ENCODE results near the gene STXBP6.
A peak's percentile ranks its signal among the peaks of the same experiment; 100 is the strongest.

DNA sequence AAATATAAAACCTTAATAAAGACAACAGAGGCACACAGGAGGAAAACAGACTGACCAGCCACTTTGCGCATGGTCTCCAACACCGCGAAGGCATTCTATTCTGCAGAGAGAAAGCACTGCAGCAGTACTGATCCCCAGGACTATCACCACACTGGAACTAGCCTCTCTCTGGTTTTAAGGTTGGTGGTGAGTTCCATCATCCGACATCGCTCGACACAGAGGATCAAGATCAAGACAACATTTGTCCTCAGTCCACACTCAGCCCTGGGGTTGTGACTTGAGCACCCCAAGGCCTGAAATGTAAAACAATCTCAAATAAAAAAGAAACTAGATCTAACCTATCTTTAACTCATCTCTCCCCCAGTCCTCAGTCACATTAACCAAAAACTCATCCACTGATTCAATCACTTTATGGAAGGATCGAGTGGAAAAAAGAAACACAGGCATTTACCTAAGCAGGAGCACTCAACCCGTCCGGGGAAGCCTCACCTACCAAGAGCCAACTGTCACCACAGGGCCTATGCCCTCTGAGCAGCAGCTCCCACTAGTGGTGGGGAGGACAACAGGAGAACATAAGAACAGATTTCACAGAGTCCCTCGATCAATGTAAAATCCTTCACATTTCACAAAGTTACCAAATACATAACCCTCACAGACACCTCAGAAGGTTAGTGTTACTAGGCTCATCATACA lies 17.7 kb downstream of the STXBP6 start:
- TF ChIP-seq, protein P1, sequence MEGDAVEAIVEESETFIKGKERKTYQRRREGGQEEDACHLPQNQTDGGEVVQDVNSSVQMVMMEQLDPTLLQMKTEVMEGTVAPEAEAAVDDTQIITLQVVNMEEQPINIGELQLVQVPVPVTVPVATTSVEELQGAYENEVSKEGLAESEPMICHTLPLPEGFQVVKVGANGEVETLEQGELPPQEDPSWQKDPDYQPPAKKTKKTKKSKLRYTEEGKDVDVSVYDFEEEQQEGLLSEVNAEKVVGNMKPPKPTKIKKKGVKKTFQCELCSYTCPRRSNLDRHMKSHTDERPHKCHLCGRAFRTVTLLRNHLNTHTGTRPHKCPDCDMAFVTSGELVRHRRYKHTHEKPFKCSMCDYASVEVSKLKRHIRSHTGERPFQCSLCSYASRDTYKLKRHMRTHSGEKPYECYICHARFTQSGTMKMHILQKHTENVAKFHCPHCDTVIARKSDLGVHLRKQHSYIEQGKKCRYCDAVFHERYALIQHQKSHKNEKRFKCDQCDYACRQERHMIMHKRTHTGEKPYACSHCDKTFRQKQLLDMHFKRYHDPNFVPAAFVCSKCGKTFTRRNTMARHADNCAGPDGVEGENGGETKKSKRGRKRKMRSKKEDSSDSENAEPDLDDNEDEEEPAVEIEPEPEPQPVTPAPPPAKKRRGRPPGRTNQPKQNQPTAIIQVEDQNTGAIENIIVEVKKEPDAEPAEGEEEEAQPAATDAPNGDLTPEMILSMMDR (conservative IDR thresholded peaks at IDR 0.05; ENCODE audit: low read depth, low read length) = peak; percentile 44
- TF ChIP-seq EZH2 (IDR thresholded peaks at IDR 0.05; ENCODE audit: borderline replicate concordance, low read depth, low read length, poor library complexity, severe bottlenecking) = no peak
